HG02938 (cell line): Measurements from ENCODE around the gene EVI2A.
"Not testable (repeated sequence)": the region's sequence is repeated elsewhere in the genome, so short reads cannot be mapped to it uniquely, and the experiment has no call there.

Source experiments
- ATAC-seq: cut with Tn5 transposase; IDR thresholded peaks from one replicate; pipeline ENCODE4 v1.9.1; 2021; ENCODE audit warnings: mild to moderate bottlenecking, moderate library complexity; ENCODE audit not compliant: unreplicated experiment

The EVI2A gene

GRCh38 chr17:31313982-31314781, 7.2 kb downstream of the EVI2A start, which contains the start of gene EVI2B:
TSS of gene EVI2B (minus strand) at chr17:31314054. CDS start at chr17:31305609, 8,445 bp downstream.
- ATAC-seq: no peak

DNA sequence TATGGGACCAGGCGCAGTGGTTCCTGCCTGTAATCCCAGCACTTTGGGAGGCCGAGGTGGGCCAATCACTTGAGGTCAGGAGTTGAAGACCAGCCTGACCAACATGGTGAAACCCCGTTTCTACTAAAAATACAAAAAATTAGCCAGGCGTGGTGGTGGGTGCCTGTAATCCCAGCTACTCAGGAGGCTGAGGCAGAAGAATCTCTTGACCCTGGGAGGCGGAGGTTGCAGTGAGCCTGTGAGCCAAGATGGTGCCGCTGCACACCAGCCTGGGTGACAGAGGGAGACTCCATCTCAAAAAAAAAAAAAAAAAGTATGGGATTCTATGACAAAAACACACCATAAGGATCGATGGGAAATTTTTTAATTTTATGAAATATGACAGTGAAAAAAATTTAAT, 9.2 kb downstream of the EVI2A start:
- not testable (repeated sequence) for ATAC-seq

DNA sequence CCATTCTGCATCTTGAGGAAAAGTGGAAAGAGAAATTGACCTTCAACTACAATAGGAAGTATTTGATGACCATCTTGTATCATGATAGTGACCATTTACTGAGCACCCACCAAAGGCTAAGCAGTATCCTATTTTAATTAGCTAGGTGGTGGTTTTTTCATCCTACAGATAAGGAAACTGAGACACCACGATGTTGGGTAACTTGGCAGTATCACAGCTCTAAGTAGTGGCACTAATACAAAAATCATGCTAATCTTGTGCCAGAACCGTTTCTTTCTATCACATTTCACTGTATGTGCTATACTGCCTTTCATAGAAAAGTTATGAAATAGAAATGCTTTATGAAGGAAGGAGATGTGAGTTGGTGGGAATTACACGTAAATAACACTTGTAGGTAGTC, 9.9 kb downstream of the EVI2A start:
- no peak for ATAC-seq

GRCh38 chr17:31310886-31311285, 10.5 kb downstream of the EVI2A start:
- ATAC-seq: no peak

DNA sequence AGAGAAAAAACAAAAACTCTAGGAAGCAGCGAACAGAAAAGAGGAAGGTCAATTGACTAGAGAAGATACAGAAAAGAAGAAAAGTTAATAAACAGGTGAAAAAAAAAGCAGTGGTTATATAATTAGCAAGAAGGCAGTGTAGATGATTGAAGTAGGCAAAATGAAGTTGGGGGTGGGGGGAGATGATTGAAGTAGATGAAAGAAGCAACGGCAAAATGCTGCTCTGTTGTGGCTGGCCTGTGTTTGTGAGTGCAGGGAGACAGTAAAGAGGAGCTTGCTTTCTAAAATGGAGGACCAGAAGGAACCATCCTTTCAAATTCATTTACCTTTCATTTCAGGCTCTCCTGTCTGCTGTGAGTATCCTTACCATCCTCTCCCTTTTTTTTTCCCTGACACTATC, 11.2 kb downstream of the EVI2A start:
- ATAC-seq: no peak

DNA sequence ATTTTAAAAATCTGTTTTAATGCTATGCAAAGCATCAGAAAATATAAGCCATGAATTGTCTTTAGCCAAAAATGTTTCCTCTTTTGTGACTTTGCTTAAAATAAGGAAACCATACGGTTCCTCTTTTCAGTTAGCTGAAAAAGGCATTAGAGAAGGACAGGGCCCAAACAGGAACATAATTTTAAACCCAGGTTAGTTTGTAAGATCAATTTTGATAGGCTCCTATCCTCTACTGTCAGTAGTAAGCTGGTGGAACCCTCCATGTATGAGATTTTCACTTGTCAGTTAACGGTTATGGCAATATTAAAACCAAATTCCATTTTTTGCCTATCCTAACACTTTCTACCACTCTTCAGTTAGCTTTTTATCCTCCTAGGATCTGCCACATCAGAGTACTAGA, 11.9 kb downstream of the EVI2A start:
- no peak for ATAC-seq

DNA sequence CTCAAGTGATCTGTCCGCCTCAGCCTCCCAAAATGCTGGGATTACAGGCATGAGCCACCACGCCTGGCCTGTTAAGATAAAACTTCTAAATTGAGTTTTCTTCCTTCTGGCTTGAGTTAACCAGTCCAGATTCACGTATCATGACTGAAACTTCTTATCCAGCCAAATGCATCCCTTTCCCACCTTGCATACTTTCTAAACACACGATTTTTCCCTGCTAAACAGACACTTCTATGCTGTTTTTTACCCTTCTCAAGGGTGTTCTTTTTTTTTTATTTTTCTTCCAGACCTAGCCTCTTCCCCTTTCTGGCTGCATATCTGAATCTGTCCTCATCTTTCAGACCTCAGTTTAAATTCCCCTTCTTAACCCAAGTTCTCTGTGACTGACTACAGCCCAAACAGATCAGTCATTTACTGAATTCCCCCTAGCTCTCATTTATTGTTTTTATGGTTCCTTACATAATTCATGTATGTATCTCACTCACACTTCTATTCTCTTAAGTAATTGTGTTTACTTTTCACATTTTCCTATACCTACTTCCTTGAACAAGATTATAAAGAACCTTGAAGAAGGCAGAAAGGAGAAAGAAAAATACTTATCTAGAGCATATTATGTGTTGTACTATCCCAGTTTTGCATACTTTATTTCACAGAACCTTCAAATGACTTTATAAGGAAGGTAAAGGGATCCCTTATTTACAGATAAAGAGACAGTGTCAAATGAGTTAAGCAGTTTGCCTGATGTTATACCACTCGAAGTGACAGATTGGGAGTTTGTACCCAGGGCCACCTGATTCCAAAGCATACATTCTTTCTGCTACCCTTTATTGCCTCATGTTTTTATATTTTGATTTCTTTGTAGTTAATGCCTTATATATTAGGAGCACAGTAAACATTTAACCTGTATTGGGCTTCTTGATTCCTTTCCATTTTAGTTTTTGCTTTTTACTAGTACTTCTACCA, 12.8 kb downstream of the EVI2A start:
- ATAC-seq: no peak

DNA sequence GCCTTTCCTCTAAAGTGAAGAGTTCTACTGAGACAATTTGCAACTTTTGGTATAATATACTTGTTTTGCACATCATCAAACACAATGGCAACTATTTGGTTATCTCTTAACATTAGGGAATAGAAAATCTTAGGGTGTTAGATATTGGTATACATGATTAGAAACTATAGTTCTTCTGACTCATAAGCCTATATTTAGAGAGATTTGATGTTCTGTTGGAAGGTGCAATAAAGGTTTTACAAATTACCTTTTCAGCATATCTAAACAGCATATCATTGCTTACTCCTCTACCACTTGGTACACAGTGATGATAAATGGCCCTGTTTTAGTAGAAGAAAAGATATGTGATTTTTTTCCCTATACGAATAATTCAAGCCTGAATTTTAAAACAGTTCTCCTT, 13.8 kb downstream of the EVI2A start:
- ATAC-seq: no peak

DNA sequence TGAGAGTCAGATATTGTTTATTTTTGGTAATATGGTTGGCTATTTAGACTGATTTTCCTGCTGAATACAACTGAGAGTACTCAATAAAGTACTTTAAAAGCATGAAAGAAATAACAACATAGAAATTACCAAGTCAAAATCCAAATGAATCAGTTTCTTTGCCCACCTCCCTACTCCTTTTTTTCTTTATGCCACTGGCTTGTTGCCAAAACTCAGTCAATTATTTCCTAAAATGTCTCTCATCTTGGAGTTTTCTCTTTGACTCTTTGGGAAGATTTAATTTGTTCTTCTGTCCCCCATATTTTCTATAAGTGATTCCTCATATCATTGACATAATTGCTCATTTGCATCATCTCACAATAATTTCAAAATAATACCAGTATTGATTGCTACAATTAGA, 21.8 kb downstream of the EVI2A start:
- no peak for ATAC-seq

DNA sequence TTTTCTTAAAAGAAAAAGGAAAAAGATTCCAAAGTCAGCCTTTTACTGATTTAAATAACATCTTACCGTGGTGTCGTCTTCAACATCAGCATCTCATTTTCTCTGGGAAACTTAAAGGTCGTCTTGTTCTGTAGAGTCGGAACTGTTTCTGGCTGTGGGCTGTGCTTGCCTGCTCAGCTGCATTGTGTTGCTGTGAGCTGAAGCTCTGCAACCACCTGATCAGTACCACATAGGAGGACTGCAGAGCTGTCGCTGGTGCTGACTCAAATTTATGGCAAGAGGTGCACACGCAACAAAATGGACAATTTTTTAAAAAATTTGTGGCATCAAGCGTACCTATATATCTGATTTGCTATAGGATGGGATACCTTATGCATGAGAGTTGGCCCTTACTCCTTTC, 24.3 kb downstream of the EVI2A start, which contains the start of gene OMG:
Gene OMG (minus strand): TSS at position 150 of the 400 bp plus-strand sequence. CDS start 908 bp downstream, outside the sequence.
- no peak for ATAC-seq

- ATAC-seq: no peak
Observed at GRCh38 chr17:31296142-31296541, 25.3 kb downstream of the EVI2A start.

DNA sequence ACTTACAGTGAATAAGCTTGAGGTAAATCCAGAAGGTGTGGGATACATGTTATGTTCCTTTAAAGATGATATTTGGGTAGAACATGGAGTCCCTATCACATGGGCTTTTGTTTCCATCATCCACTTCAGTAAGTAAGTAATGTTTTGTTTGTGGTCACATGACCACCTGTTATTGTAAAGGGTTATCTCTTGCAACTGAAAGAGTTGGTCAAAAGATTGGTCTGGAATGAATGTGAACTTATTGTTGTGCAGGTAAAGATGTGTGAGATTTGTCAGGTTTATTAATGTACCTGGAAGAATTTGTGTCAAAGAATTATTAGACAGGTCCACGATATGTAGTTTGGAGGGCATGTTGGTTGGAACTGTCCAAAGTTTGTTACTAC, 25.9 kb downstream of the EVI2A start:
- no peak for ATAC-seq

DNA sequence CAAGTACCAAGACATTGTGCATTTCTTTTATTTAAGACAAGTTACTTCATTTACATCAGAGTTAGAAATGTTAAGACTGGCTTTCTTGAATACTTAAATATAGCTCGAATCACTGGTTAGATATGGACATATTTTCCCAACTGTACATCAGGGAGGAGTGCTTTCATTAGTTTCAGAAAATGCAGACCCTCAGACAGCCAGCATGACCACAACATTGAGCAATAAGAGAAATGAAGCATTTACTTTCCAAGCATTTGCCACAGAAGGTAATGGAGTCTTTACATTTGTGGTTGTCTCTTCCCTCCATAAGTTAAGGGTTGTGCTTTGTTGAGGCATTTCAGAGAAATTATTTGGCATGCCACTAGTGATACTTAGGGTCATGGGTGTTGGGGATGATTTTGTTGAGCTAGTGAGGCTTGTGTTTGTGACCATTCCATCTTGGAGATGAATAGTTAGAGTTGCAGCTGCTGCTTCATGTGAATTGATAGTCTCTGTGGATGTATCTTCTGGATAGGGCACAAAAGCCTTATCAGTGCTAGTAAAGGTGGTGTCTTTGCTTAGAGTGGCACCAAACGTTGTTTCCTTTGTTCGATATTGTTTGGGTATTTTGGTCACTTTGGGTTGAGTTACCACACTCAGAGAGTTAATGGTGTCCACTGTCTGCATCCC, 26.5 kb downstream of the EVI2A start:
- ATAC-seq: no peak

DNA sequence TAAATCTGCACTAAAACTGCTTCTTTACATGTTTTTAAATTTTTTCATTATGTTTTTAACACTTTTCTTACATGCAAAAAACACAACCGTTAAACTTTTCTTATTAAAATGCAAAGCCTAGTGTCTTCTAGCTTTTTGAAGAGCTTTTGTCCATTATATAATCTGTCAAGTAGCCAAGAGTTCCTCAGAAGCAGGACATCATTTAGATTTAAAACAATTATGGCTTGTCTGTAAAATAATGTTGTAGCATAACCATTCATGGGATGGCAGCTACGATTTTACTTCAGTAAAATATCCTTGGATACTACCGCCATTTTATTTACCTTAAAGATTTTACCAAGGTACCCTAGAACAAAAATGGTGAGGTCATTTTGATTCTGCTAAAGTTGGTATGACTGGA, 27.2 kb downstream of the EVI2A start:
- ATAC-seq: no peak

DNA sequence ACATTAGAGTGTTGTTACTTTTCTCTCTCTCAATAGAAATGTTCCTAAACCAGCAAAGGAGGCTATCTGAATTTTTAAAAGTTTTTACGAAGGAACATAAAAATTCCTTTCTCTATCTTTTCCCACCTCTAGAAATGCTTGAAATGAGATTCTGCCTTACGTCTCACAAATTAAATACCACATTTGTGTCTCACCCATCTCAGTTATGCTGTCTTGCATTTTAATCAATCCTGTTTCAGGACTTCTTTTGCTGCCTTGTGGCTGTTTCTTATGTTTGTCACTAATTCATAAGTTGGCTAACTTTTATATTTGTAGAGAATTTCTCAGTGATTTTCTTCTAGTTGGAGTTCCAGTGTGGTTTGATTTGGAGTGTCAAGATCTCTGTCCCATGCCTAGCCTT, 27.8 kb downstream of the EVI2A start:
- ATAC-seq: no peak

DNA sequence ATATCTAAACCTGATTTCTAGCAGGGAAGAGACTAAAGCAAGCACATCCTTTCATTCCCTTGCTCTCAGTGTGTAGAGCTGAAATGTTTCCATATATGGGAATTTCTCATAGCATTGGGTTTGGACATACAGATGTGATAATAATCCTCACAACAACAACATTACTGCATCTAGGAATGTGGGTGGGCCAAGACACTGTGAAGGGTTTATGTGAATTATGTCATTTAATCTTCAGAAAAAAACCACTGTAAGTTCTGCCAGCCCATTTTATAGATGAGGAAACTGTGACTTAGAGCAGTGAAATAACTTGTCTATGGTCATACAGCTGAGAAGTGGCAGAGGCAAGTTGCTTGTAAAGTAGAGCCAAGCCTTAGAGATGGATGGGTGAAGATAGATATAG, 29.6 kb downstream of the EVI2A start:
- ATAC-seq: no peak

GRCh38 chr17:31289790-31290189, 31.6 kb downstream of the EVI2A start:
- no peak for ATAC-seq

DNA sequence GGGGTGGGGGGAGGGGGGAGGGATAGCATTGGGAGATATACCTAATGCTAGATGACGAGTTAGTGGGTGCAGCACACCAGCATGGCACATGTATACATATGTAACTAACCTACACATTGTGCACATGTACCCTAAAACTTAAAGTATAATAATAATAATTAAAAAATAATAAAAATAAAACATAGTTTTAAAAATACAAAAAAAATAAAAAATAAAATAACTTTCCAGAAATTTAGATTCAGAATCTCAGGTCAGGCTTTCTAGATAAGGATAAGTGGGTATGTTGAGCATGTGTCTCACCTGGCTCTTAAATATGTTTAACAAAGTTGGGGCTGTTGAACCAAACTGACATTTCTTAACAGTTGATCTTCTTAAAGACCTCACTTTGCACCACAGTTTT, 33.5 kb downstream of the EVI2A start:
- ATAC-seq: not testable (repeated sequence)

DNA sequence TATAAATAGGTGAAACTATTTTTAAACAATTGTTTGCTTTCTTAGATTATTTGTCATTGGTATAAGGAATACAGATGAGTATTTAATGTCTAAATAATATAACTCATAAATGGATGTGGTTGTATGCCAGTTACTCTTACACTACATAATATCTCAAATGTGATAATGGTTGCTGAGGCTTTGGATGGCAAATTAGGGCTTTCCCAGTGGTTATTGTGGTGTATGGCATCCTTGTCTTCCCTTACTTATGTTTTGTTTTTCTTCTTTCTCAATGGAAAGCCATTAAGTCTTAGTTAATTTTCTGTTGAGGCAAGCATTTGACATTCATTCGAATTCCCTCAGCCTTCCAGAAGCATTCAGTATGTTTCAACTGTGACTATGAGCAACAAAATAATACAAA, 34.8 kb downstream of the EVI2A start:
- no peak for ATAC-seq

DNA sequence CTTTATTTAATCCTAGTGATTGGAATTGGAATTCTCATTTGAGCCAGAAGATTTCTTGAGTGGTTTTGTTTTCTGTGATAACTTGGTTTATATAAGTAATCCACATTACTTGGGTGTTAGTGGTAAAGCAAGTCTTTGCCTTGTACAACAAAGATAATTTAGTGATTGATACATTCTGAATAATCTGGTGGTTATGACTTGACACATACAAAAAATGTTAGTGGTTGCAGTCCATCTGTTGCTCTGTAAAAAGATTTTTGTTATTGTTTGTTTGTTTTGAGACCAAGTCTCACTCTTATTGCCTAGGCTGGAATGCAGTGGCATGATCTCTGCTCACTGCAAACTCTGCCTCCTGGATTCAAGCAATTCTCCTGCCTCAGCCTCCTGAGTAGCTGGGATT, 37.6 kb downstream of the EVI2A start:
- ATAC-seq: no peak

DNA sequence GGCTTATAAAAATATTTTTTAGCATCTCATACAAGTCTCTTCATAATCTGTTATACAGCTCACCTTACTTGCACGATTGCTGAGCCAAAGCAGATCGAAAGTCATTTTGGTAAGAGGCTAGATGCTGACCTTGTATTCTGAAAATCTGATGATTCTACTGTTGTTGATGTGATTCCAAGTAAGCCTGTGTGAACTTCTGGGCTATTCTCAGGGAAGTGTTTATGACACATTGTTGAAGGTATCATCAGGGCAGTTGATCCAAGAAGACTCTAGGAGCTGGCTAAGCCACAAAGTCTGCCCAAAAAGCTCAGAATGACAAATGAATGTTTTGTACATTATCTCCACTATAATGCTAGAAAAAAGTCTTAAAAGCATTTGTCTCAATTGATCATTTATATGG, 40.4 kb downstream of the EVI2A start:
- no peak for ATAC-seq
